Activated naive CD4-positive, alpha-beta T cell treated with anti-CD3 and anti-CD28 coated beads, Interleukin-2, amount 10 ng/mL, durations not matched to agents 7 days and 5 days (primary cell): ENCODE data around the gene CEL.
"Not testable (repeated sequence)": the region's sequence is repeated elsewhere in the genome, so short reads cannot be mapped to it uniquely, and the experiment has no call there.

Source experiments
- CTCF ChIA-PET: fragments of 350-600 bp; sonication (Branson Sonifier 250); formaldehyde crosslinking; loops from one replicate; lab custom pipeline; 2021; ENCODE audit warnings: antibody characterized with exemption; lab: Charles Lee
- DNase-seq: peaks from one replicate; pipeline ENCODE4 v3.0.0-alpha.2; 2020
- H3K27ac Mint-ChIP-seq: one replicate; pipeline ENCODE4 v1.8.0; 2021; ENCODE audit warnings: mild to moderate bottlenecking, moderate library complexity, mixed read lengths
- H3K27me3 Mint-ChIP-seq: one replicate; pipeline ENCODE4 v1.8.0; 2021; ENCODE audit warnings: mild to moderate bottlenecking, mixed read lengths
- H3K36me3 Mint-ChIP-seq: one replicate; pipeline ENCODE4 v1.8.0; 2021; ENCODE audit warnings: mixed read lengths
- H3K4me1 Mint-ChIP-seq: one replicate; pipeline ENCODE4 v1.8.0; 2021; ENCODE audit warnings: mixed read lengths
- H3K4me3 Mint-ChIP-seq: one replicate; pipeline ENCODE4 v1.8.0; 2021; ENCODE audit warnings: mild to moderate bottlenecking, moderate library complexity, mixed read lengths
- H3K9me3 Mint-ChIP-seq: one replicate; pipeline ENCODE4 v1.8.0; 2021; ENCODE audit warnings: mixed read lengths

CEL gene

DNA sequence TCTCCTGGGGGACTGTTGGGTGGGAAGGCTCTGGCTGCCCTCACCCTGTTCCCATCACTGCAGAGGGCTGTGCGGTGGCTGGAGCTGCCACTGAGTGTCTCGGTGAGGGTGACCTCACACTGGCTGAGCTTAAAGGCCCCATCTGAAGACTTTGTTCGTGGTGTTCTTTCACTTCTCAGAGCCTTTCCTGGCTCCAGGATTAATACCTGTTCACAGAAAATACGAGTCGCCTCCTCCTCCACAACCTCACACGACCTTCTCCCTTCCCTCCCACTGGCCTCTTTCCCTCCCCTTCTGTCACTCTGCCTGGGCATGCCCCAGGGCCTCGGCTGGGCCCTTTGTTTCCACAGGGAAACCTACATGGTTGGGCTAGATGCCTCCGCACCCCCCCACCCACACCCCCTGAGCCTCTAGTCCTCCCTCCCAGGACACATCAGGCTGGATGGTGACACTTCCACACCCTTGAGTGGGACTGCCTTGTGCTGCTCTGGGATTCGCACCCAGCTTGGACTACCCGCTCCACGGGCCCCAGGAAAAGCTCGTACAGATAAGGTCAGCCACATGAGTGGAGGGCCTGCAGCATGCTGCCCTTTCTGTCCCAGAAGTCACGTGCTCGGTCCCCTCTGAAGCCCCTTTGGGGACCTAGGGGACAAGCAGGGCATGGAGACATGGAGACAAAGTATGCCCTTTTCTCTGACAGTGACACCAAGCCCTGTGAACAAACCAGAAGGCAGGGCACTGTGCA is 590 bp upstream of the CEL start:
- H3K27me3 Mint-ChIP-seq, H3K9me3 Mint-ChIP-seq, DNase-seq, H3K4me3 Mint-ChIP-seq: not testable (repeated sequence)
- peak overlapping the region; percentile 49 for H3K27ac Mint-ChIP-seq
- H3K4me1 Mint-ChIP-seq: peaks cover 59% of the 10 kb centered on the region
- CTCF ChIA-PET: interaction anchor here (0.7 to 1.3 kb wide), 2 partner anchors 18 to 83 kb away, joined by 3 read pairs; no protein-coding TSS in a partner anchor
- peaks cover 18% of the 10 kb centered on the region for H3K36me3 Mint-ChIP-seq

DNA sequence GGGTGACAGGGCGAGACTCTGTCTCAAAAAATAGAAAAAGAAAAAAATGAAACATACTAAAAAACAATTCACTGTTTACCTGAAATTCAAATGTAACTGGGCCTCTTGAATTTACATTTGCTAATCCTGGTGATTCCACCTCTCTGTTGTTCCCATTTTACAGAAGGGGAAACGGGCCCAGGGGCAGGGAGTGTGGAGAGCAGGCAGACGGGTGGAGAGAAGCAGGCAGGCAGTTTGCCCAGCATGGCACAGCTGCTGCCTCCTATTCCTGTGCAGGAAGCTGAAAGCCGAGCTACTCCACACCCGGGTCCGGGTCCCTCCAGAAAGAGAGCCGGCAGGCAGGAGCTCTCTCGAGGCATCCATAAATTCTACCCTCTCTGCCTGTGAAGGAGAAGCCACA is 788 bp downstream of the CEL start:
- H3K27me3 Mint-ChIP-seq, H3K9me3 Mint-ChIP-seq, CTCF ChIA-PET, H3K4me3 Mint-ChIP-seq, DNase-seq, H3K27ac Mint-ChIP-seq: not testable (repeated sequence)
- Mint-ChIP-seq H3K4me1 (peaks cover 46% of the 10 kb centered on the region), H3K36me3 (peaks cover 14% of the 10 kb centered on the region)

DNA sequence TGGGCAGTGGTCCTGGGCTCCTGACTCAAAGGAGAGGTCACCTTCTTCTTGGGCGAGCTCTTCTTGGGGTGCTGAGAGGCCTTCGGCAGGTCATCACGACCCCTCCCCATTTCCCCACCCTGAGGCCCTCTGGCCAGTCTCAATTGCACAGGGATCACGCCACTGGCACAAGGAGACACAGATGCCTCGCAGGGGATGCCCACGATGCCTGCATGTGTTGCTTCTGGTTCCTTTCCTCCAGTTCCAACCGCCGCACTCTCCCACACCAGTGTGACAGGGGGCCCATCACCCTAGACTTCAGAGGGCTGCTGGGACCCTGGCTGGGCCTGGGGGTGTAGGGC is 1.3 kb downstream of the CEL start:
- CTCF ChIA-PET: no interaction called here
- no peak for DNase-seq
- Mint-ChIP-seq H3K27me3 (no peaks in the 10 kb centered on the region), H3K9me3 (no peaks in the 10 kb centered on the region), H3K36me3 (peaks cover 10% of the 10 kb centered on the region), H3K27ac (no peak overlapping the region), H3K4me1 (peaks cover 40% of the 10 kb centered on the region), H3K4me3 (no peak overlapping the region)

DNA sequence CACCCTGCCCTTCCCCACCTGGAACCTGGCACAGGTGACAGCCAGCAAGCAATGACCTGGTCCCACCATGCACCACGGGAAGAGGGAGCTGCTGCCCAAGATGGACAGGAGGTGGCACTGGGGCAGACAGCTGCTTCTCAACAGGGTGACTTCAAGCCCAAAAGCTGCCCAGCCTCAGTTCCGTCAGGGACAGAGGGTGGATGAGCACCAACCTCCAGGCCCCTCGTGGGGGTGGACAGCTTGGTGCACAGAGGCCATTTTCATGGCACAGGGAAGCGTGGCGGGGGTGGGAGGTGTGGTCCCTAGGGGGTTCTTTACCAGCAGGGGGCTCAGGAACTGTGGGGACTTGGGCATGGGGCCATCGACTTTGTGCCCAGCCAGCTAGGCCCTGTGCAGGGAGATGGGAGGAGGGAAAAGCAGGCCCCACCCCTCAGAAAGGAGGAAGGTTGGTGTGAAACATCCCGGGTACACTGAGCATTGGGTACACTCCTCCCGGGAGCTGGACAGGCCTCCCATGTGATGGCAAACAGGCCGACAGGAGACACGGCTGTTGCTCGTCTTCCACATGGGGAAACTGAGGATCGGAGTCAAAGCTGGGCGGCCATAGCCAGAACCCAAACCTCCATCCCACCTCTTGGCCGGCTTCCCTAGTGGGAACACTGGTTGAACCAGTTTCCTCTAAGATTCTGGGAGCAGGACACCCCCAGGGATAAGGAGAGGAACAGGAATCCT is 1.9 kb downstream of the CEL start:
- Mint-ChIP-seq H3K4me1 (peaks cover 35% of the 10 kb centered on the region), H3K27me3 (no peaks in the 10 kb centered on the region), H3K36me3 (peaks cover 4% of the 10 kb centered on the region), H3K27ac (no peak overlapping the region), H3K4me3 (no peak overlapping the region), H3K9me3 (no peaks in the 10 kb centered on the region)
- CTCF ChIA-PET: no interaction called here
- no peak for DNase-seq

DNA sequence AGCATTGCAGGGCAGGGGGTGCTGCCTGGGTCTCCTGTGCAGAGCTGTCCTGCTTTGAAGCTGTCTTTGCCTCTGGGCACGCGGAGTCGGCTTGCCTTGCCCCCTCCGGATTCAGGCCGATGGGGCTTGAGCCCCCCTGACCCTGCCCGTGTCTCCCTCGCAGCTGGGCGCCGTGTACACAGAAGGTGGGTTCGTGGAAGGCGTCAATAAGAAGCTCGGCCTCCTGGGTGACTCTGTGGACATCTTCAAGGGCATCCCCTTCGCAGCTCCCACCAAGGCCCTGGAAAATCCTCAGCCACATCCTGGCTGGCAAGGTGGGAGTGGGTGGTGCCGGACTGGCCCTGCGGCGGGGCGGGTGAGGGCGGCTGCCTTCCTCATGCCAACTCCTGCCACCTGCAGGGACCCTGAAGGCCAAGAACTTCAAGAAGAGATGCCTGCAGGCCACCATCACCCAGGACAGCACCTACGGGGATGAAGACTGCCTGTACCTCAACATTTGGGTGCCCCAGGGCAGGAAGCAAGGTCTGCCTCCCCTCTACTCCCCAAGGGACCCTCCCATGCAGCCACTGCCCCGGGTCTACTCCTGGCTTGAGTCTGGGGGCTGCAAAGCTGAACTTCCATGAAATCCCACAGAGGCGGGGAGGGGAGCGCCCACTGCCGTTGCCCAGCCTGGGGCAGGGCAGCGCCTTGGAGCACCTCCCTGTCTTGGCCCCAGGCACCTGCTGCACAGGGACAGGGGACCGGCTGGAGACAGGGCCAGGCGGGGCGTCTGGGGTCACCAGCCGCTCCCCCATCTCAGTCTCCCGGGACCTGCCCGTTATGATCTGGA is 2.7 kb downstream of the CEL start:
- no peaks in the 10 kb centered on the region for H3K9me3 Mint-ChIP-seq
- CTCF ChIA-PET: no interaction called here
- no peaks in the 10 kb centered on the region for H3K27me3 Mint-ChIP-seq
- H3K4me3 Mint-ChIP-seq: no peak overlapping the region
- peaks cover 1% of the 10 kb centered on the region for H3K36me3 Mint-ChIP-seq
- H3K4me1 Mint-ChIP-seq: peaks cover 27% of the 10 kb centered on the region
- no peak for DNase-seq
- no peak overlapping the region for H3K27ac Mint-ChIP-seq

DNA sequence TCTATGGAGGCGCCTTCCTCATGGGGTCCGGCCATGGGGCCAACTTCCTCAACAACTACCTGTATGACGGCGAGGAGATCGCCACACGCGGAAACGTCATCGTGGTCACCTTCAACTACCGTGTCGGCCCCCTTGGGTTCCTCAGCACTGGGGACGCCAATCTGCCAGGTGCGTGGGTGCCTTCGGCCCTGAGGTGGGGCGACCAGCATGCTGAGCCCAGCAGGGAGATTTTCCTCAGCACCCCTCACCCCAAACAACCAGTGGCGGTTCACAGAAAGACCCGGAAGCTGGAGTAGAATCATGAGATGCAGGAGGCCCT is 3.2 kb downstream of the CEL start:
- H3K4me1 Mint-ChIP-seq: peaks cover 21% of the 10 kb centered on the region
- CTCF ChIA-PET: no interaction called here
- no peak for DNase-seq
- H3K36me3 Mint-ChIP-seq: peaks cover 1% of the 10 kb centered on the region
- H3K27ac Mint-ChIP-seq: no peak overlapping the region
- no peak overlapping the region for H3K4me3 Mint-ChIP-seq
- no peaks in the 10 kb centered on the region for H3K27me3 Mint-ChIP-seq
- no peaks in the 10 kb centered on the region for H3K9me3 Mint-ChIP-seq

DNA sequence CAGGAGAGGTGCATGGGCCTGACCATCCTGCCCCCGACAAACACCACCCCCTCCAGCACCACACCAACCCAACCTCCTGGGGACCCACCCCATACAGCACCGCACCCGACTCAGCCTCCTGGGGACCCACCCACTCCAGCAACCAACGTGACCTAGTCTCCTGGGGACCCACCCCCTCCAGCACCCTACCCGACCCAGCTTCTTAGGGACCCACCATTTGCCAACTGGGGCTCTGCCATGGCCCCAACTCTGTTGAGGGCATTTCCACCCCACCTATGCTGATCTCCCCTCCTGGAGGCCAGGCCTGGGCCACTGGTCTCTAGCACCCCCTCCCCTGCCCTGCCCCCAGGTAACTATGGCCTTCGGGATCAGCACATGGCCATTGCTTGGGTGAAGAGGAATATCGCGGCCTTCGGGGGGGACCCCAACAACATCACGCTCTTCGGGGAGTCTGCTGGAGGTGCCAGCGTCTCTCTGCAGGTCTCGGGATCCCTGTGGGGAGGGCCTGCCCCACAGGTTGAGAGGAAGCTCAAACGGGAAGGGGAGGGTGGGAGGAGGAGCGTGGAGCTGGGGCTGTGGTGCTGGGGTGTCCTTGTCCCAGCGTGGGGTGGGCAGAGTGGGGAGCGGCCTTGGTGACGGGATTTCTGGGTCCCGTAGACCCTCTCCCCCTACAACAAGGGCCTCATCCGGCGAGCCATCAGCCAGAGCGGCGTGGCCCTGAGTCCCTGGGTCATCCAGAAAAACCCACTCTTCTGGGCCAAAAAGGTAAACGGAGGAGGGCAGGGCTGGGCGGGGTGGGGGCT is 4.6 kb downstream of the CEL start:
- Mint-ChIP-seq H3K36me3 (peaks cover 1% of the 10 kb centered on the region), H3K4me1 (peaks cover 8% of the 10 kb centered on the region), H3K9me3 (no peaks in the 10 kb centered on the region), H3K27me3 (no peaks in the 10 kb centered on the region), H3K27ac (no peak overlapping the region), H3K4me3 (no peak overlapping the region)
- CTCF ChIA-PET: interaction anchor here (0.9 kb wide), 1 partner anchor 18 kb away, joined by 3 read pairs; no protein-coding TSS in a partner anchor
- DNase-seq: no peak

DNA sequence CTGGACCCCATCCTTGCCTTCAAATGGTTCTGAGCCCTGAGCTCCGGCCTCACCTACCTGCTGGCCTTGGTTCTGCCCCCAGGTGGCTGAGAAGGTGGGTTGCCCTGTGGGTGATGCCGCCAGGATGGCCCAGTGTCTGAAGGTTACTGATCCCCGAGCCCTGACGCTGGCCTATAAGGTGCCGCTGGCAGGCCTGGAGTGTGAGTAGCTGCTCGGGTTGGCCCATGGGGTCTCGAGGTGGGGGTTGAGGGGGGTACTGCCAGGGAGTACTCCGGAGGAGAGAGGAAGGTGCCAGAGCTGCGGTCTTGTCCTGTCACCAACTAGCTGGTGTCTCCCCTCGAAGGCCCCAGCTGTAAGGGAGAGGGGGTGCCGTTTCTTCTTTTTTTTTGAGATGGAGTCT is 5.2 kb downstream of the CEL start:
- H3K4me3 Mint-ChIP-seq: no peak overlapping the region
- H3K4me1 Mint-ChIP-seq: peaks cover 7% of the 10 kb centered on the region
- no peaks in the 10 kb centered on the region for H3K27me3 Mint-ChIP-seq
- no peak for DNase-seq
- peaks cover 1% of the 10 kb centered on the region for H3K36me3 Mint-ChIP-seq
- no peak overlapping the region for H3K27ac Mint-ChIP-seq
- H3K9me3 Mint-ChIP-seq: no peaks in the 10 kb centered on the region
- CTCF ChIA-PET: interaction anchor here (0.9 to 1.2 kb wide), 2 partner anchors 10 to 18 kb away, joined by 3 read pairs; no protein-coding TSS in a partner anchor

DNA sequence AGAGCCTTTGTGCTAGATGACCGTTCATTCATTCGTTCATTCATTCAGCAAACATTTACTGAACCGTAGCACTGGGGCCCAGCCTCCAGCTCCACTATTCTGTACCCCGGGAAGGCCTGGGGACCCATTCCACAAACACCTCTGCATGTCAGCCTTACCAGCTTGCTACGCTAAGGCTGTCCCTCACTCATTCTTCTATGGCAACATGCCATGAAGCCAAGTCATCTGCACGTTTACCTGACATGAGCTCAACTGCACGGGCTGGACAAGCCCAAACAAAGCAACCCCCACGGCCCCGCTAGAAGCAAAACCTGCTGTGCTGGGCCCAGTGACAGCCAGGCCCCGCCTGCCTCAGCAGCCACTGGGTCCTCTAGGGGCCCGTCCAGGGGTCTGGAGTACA is 6.0 kb downstream of the CEL start:
- peaks cover 5% of the 10 kb centered on the region for H3K4me1 Mint-ChIP-seq
- no peak overlapping the region for H3K27ac Mint-ChIP-seq
- H3K36me3 Mint-ChIP-seq: peaks cover 3% of the 10 kb centered on the region
- CTCF ChIA-PET: interaction anchor here (1.2 kb wide), 1 partner anchor 9 kb away, joined by 3 read pairs; no protein-coding TSS in a partner anchor
- no peaks in the 10 kb centered on the region for H3K27me3 Mint-ChIP-seq
- no peaks in the 10 kb centered on the region for H3K9me3 Mint-ChIP-seq
- H3K4me3 Mint-ChIP-seq: no peak overlapping the region
- no peak for DNase-seq

DNA sequence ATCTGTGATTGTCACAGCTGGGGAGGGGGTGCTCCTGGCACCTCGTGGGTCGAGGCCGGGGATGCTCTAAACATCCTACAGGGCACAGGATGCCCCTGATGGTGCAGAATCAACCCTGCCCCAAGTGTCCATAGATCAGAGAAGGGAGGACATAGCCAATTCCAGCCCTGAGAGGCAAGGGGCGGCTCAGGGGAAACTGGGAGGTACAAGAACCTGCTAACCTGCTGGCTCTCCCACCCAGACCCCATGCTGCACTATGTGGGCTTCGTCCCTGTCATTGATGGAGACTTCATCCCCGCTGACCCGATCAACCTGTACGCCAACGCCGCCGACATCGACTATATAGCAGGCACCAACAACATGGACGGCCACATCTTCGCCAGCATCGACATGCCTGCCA is 6.7 kb downstream of the CEL start:
- DNase-seq, H3K36me3 Mint-ChIP-seq, H3K4me1 Mint-ChIP-seq, H3K9me3 Mint-ChIP-seq, CTCF ChIA-PET, H3K27me3 Mint-ChIP-seq, H3K4me3 Mint-ChIP-seq, H3K27ac Mint-ChIP-seq: not testable (repeated sequence)

DNA sequence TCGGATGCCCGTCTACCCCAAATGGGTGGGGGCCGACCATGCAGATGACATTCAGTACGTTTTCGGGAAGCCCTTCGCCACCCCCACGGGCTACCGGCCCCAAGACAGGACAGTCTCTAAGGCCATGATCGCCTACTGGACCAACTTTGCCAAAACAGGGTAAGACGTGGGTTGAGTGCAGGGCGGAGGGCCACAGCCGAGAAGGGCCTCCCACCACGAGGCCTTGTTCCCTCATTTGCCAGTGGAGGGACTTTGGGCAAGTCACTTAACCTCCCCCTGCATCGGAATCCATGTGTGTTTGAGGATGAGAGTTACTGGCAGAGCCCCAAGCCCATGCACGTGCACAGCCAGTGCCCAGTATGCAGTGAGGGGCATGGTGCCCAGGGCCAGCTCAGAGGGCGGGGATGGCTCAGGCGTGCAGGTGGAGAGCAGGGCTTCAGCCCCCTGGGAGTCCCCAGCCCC is 8.8 kb downstream of the CEL start:
- H3K4me1 Mint-ChIP-seq, H3K27ac Mint-ChIP-seq, H3K36me3 Mint-ChIP-seq, H3K9me3 Mint-ChIP-seq, DNase-seq, H3K4me3 Mint-ChIP-seq, CTCF ChIA-PET: not testable (repeated sequence)
- H3K27me3 Mint-ChIP-seq: peaks cover 13% of the 10 kb centered on the region

DNA sequence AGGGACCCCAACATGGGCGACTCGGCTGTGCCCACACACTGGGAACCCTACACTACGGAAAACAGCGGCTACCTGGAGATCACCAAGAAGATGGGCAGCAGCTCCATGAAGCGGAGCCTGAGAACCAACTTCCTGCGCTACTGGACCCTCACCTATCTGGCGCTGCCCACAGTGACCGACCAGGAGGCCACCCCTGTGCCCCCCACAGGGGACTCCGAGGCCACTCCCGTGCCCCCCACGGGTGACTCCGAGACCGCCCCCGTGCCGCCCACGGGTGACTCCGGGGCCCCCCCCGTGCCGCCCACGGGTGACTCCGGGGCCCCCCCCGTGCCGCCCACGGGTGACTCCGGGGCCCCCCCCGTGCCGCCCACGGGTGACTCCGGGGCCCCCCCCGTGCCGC is 9.2 kb downstream of the CEL start:
- DNase-seq, H3K4me1 Mint-ChIP-seq, CTCF ChIA-PET, H3K4me3 Mint-ChIP-seq, H3K9me3 Mint-ChIP-seq, H3K36me3 Mint-ChIP-seq, H3K27ac Mint-ChIP-seq: not testable (repeated sequence)
- H3K27me3 Mint-ChIP-seq: peaks cover 13% of the 10 kb centered on the region

DNA sequence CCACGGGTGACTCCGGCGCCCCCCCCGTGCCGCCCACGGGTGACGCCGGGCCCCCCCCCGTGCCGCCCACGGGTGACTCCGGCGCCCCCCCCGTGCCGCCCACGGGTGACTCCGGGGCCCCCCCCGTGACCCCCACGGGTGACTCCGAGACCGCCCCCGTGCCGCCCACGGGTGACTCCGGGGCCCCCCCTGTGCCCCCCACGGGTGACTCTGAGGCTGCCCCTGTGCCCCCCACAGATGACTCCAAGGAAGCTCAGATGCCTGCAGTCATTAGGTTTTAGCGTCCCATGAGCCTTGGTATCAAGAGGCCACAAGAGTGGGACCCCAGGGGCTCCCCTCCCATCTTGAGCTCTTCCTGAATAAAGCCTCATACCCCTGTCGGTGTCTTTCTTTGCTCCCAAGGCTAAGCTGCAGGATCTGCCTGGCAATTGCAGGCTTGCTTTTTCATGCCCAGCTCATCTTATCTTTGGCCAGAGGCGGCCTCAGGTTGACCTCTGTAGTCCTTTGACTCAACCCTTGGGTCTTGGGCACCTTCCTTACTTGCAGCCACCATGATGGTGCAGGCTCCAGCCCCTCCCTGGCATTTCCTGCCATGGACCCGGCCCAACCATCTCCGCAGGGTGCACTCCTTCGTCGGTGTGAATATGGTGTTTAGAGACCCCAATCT is 9.8 kb downstream of the CEL start:
- DNase-seq: no peak
- Mint-ChIP-seq H3K27me3 (peaks cover 13% of the 10 kb centered on the region), H3K4me3 (no peak overlapping the region), H3K36me3 (peaks cover 3% of the 10 kb centered on the region), H3K9me3 (no peaks in the 10 kb centered on the region), H3K4me1 (no peaks in the 10 kb centered on the region), H3K27ac (no peak overlapping the region)
- CTCF ChIA-PET: no interaction called here
